Measurements from ENCODE around the gene DCAF6.

The DCAF6 gene

DNA sequence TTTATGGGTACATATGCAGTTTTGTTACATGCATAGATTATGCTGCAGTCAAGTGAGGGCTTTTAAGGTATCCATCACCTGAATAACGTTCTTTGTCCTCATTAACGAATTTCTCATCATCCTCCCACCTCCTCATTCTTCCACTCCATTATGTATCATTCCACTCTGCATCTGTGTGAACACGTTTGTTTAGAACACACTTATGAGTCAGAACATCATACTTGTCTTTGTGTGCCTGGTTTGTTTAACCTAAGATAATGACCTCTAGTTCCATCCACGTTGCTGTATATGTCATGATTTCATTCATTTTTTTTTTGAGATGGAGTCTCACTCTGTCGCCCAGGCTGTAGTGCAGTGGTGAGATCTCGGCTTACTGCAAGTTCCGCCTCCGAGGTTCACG is 7.1 kb downstream of the DCAF6 start:
- TF ChIP-seq, protein P1, sequence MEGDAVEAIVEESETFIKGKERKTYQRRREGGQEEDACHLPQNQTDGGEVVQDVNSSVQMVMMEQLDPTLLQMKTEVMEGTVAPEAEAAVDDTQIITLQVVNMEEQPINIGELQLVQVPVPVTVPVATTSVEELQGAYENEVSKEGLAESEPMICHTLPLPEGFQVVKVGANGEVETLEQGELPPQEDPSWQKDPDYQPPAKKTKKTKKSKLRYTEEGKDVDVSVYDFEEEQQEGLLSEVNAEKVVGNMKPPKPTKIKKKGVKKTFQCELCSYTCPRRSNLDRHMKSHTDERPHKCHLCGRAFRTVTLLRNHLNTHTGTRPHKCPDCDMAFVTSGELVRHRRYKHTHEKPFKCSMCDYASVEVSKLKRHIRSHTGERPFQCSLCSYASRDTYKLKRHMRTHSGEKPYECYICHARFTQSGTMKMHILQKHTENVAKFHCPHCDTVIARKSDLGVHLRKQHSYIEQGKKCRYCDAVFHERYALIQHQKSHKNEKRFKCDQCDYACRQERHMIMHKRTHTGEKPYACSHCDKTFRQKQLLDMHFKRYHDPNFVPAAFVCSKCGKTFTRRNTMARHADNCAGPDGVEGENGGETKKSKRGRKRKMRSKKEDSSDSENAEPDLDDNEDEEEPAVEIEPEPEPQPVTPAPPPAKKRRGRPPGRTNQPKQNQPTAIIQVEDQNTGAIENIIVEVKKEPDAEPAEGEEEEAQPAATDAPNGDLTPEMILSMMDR (conservative IDR thresholded peaks at IDR 0.05) = no peak
- no peak overlapping the region for H3K27ac ChIP-seq

DNA sequence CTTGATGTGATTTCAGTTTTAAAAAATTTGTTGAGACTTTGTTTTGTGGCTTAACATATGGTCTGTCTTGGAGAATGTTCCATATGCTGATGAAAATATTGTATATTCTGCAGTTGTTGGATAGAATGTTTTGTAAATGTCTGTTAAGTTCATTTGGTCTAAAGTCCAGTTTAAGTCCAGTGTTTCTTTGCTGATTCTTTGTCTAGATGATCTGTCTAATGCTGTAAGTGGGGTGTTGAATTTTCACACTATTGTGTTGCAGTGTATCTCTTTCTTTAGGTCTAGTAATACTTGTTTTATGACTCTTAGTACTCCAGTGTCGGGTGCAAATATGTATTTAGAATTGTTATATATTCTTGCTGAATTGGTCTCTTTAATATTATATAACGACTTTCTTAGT is 11.2 kb downstream of the DCAF6 start:
- TF ChIP-seq, protein P1 (conservative IDR thresholded peaks at IDR 0.05) = no peak
- H3K27ac ChIP-seq = no peak overlapping the region

DNA sequence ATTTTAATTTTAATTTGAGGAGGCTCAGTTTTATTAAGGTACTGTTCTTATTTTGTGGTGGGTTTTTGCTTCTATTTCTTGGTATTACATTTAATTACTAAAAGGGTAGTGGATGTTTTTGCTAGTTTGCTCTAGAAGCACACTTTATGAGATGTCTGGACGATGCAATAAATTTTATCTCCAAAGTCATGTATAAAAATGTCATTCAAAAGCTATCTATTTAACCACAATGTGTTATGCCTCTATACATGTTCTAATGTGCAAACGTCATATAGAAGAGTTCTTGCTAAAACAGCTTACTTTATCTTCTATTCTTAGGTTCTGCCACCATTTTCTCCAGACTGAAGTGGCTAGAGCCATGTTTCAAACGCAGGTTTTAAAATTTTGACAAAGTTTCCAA is 13.3 kb downstream of the DCAF6 start:
- H3K27ac ChIP-seq = peak overlapping the region; percentile 30
- TF ChIP-seq, protein P1 (conservative IDR thresholded peaks at IDR 0.05) = no peak

DNA sequence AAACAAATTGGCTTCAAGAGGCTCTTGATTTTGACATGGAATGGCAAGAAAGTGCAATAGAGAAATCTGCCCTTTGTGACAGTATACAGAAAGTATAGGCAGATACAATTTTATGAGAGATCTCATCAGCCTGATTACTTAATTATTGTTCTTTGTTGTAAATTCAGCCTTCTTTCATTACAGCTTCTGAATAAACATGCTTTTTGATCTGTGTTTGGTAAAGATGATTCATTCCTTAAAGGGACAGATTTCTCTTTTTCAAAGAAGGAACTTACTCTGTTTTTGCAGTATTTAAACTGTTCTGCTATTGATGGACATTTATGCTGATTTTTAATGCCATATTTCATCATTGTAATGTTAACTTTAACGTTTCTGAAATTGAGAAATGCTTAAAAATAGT is 14.1 kb downstream of the DCAF6 start:
- peak overlapping the region; percentile 30 for H3K27ac ChIP-seq
- TF ChIP-seq, protein P1 (conservative IDR thresholded peaks at IDR 0.05) = no peak

DNA sequence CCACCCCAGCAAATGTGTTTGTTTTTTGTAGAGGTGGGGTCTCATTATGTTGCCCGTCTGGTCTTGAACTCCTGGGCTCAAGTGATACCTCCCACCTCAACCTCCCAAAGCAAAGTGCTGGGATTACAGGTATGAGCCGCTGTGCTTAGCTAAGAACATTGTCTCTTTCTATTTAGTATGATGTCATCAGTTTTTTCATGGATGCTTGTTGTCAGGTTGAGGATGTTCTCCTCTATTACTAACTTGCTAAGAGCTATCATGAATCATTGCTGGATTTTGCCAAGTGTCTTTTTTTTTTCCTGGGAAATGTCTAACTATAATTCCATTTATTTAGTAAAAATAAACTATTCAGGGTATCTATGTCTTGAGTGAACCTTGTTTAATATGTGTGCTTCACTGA is 19.4 kb downstream of the DCAF6 start:
- H3K27ac ChIP-seq = no peak overlapping the region
- TF ChIP-seq, protein P1 (conservative IDR thresholded peaks at IDR 0.05) = no peak

DNA sequence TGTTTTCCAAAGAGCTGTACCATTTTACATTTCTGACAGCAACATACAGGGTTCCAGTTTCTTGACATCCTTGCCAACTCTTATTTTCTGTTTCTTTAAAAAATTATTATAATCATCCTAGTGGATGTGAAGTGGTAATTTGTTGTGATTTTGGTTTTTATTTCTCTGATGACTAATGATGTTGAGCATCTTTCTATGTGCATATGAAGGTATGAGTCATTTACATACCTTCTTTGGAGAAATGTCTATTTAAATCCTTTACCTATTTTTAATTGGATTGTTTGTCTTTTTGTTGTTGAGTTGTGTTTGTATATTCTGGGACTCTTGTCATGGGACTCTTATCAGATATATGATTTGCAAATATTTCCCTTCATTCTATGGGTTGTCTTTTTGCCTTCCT is 21.2 kb downstream of the DCAF6 start:
- TF ChIP-seq, protein P1 (conservative IDR thresholded peaks at IDR 0.05) = no peak
- no peak overlapping the region for H3K27ac ChIP-seq

DNA sequence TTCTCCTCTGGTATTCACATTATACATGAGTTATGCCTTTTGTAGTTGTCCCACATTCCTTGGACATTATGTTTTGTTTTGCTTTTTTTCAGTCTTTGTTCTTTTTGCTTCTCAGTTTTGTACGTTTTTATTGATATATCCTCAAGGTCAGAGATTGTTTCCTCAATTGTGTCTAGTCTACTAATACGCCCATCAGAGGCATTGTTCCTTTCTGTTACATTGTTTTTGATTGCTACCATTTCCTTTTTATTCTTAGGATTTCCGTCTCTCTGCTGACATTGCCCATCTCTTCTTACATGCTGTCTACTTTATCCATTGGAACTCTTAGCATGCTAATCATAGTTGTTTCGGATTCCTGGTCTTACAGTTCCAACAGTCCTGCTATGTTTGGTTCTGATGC is 28.2 kb downstream of the DCAF6 start:
- H3K27ac ChIP-seq = no peak overlapping the region
- TF ChIP-seq, protein P1 (conservative IDR thresholded peaks at IDR 0.05) = no peak

DNA sequence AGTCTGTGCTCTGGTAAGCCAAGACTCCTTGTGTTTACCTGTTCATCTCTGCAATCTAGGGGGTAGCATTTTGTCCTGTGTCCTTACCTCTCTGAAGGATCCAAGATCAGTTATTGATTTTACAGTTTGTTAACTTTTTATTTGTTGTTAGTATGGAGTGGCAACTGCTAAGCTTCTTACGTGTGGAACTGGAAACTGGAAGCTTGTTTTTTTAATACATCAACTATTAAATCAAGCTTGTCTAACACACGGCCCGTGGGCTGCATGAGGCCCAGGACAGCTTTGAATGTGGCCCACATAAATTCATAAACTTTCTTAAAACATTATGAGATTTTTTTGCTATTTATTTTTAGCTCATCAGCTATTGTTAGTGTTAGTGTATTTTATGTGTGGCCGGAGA is 29.6 kb downstream of the DCAF6 start:
- TF ChIP-seq, protein P1 (conservative IDR thresholded peaks at IDR 0.05) = no peak
- peak overlapping the region; percentile 36; the same call in 1 of the 2 replicates for H3K27ac ChIP-seq

Data from VCaP (cell line).